ENCODE data around the gene EIF4EBP2. TPM values are rescaled to one million over a fixed set of nuclear protein-coding genes. Genes with fewer than 3 reads are reported as not detected.

Gene EIF4EBP2
- total RNA-seq, 6 experiments from 2014 or later, result 21.0 to 80.8 (median 56.7) TPM

DNA sequence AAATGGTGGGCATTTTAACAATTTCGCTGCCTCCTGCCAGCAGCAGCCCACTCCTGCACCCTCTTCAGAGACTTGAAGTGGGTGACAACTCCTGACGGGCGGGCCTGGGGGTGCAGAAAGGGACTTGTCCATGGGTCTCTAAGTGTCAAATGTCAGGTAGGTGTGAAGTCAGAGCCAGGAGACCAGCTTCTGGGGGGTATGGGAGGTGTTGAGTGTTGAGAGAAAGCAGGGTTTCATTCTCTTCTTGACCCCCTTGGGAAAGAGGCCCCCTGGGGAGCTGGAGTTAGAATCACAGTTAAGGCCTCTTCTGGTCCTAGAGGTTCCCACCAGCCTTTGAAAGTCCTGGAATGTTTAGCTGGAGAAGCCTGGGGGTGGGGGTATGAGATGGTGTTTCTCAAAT, 63.0 kb downstream of the EIF4EBP2 start:
- Histone ChIP-seq H3K27me3 (no peaks in the 10 kb centered on the region), H3K27ac (no peak overlapping the region), H3K4me1 (no peaks in the 10 kb centered on the region), H3K4me3 (no peak overlapping the region), H3K9me3 (no peaks in the 10 kb centered on the region), H3K36me3 (no peaks in the 10 kb centered on the region)
- 73% methylated on average over 2 of the region's 3 CpGs for WGBS (ENCODE audit: insufficient coverage, low coverage, low lambda C conversion rate, missing lambda C conversion rate)
- DNase-seq (no peak), ATAC-seq (no peak)
- intact Hi-C loops (cut with DNase I), result loop anchor here (5.0 to 10.0 kb wide), 2 partner anchors 70 to 288 kb away; no protein-coding TSS in a partner anchor
- TF ChIP-seq POLR2A (IDR thresholded peaks at IDR 0.05), result no peak
- TF ChIP-seq, protein P1, sequence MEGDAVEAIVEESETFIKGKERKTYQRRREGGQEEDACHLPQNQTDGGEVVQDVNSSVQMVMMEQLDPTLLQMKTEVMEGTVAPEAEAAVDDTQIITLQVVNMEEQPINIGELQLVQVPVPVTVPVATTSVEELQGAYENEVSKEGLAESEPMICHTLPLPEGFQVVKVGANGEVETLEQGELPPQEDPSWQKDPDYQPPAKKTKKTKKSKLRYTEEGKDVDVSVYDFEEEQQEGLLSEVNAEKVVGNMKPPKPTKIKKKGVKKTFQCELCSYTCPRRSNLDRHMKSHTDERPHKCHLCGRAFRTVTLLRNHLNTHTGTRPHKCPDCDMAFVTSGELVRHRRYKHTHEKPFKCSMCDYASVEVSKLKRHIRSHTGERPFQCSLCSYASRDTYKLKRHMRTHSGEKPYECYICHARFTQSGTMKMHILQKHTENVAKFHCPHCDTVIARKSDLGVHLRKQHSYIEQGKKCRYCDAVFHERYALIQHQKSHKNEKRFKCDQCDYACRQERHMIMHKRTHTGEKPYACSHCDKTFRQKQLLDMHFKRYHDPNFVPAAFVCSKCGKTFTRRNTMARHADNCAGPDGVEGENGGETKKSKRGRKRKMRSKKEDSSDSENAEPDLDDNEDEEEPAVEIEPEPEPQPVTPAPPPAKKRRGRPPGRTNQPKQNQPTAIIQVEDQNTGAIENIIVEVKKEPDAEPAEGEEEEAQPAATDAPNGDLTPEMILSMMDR (IDR thresholded peaks at IDR 0.05), result no peak

DNA sequence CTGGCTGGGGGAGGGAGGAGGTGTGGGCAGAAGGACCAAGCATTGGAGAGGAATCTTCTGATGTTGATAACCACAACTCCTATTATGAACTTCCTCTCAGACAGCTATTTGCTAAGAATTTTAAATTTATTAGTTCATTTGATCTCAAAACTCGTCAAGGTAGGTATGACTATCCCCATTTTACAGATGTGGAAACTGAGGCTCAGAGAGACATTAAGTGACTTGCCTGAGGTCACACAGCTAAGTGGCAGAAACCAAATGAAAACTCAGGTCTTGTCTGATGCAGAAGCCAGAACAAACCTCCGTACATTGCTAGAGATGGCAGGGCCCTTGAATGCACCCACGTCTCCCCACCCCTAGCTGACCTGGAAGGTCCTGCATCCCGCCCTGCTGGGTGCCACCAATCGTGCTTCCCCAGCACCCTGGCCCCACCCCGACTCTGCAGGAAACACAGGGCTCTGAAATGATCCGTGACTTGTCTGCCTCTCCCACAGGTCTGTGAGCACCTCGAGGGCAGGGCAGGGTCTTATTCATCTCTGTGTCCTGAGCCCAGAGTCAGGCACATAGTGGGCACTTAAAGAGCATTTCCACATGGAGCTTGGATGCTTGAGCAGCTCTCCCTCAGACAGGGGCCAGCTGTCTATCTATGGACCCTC, 69.0 kb downstream of the EIF4EBP2 start:
- no peak for ATAC-seq
- Histone ChIP-seq H3K27me3 (no peaks in the 10 kb centered on the region), H3K36me3 (no peaks in the 10 kb centered on the region), H3K27ac (no peak overlapping the region), H3K4me1 (peaks cover 0 to under 1% (median 0%) of the 10 kb centered on the region in 4 donors), H3K4me3 (no peak overlapping the region), H3K9me3 (no peaks in the 10 kb centered on the region)
- 57% methylated on average over 4 of the region's 8 CpGs for WGBS (ENCODE audit: insufficient coverage, low coverage, low lambda C conversion rate, missing lambda C conversion rate)
- TF ChIP-seq, protein P1 (IDR thresholded peaks at IDR 0.05), result no peak
- TF ChIP-seq POLR2A (IDR thresholded peaks at IDR 0.05), result no peak
- DNase-seq, result no peak
- intact Hi-C loops (cut with DNase I), result no loop called here

DNA sequence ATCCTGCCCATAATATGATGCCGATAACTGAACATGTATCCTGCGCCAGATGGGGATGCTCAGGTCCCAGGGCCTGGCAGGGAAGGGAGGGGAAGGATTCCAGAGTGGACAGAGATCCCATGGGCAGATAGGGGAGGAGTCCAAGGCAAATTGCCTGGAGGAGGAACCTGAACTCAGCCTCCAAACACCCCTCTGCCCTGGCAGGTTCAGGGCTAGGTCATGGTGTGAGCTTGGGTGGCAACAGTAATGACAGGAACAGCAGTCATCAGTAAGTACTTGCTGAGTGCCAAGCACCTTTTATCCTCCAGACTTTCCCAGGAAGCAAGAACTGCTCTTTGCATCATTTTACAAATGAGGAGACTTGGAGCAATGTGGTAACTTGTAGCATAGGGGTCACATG, 70.8 kb downstream of the EIF4EBP2 start:
- WGBS (ENCODE audit: insufficient coverage, low coverage, low lambda C conversion rate, missing lambda C conversion rate), result 62% methylated on average over 2 of the region's 2 CpGs
- Histone ChIP-seq H3K4me3 (no peak overlapping the region), H3K27me3 (no peaks in the 10 kb centered on the region), H3K36me3 (no peaks in the 10 kb centered on the region), H3K27ac (no peak overlapping the region), H3K9me3 (no peaks in the 10 kb centered on the region), H3K4me1 (peaks cover 0 to 12% (median 0%) of the 10 kb centered on the region in 4 donors)
- intact Hi-C loops (cut with DNase I), result no loop called here
- TF ChIP-seq, protein P1 (IDR thresholded peaks at IDR 0.05), result no peak
- no peak for TF ChIP-seq POLR2A (IDR thresholded peaks at IDR 0.05)
- ATAC-seq (no peak), DNase-seq (no peak)

DNA sequence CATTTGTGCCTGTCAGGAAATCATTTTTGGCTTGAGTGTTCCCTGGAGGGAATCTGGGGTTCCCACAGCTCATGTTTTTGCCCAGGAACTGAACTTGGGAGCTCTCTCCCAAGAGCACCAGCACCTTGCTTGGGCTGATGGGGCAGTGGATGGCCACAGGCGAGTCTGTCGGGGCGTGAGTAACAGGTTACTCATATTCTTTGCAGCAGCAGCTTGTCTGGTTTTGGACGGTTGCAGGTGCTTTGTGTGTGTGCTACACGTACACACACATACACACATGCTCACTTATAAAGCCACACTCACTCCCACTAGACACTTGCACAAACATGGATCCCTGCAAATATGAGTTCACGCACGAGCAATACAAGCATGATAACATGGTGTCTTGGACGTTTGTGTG, 71.7 kb downstream of the EIF4EBP2 start:
- Histone ChIP-seq H3K36me3 (no peaks in the 10 kb centered on the region), H3K27ac (no peak overlapping the region), H3K27me3 (no peaks in the 10 kb centered on the region), H3K4me1 (peaks cover 0 to 12% (median 0%) of the 10 kb centered on the region in 4 donors), H3K9me3 (no peaks in the 10 kb centered on the region), H3K4me3 (no peak overlapping the region)
- WGBS (ENCODE audit: insufficient coverage, low coverage, low lambda C conversion rate, missing lambda C conversion rate), result 77% methylated on average over 6 of the region's 8 CpGs
- ATAC-seq (no peak), DNase-seq (no peak)
- no peak for TF ChIP-seq POLR2A (IDR thresholded peaks at IDR 0.05)
- TF ChIP-seq, protein P1 (IDR thresholded peaks at IDR 0.05), result no peak
- intact Hi-C loops (cut with DNase I), result no loop called here

All from right lobe of liver (tissue), 6 donors.